ENCODE results near the gene ADGRD2. TPM values are rescaled to one million over a fixed set of nuclear protein-coding genes. Genes with fewer than 3 reads are reported as not detected.

The ADGRD2 gene
- total and polyA plus RNA-seq, 9 of the 15 experiments (the other 6 are each of a cell fraction or from before 2014, with no cell fraction given) = not detected

DNA sequence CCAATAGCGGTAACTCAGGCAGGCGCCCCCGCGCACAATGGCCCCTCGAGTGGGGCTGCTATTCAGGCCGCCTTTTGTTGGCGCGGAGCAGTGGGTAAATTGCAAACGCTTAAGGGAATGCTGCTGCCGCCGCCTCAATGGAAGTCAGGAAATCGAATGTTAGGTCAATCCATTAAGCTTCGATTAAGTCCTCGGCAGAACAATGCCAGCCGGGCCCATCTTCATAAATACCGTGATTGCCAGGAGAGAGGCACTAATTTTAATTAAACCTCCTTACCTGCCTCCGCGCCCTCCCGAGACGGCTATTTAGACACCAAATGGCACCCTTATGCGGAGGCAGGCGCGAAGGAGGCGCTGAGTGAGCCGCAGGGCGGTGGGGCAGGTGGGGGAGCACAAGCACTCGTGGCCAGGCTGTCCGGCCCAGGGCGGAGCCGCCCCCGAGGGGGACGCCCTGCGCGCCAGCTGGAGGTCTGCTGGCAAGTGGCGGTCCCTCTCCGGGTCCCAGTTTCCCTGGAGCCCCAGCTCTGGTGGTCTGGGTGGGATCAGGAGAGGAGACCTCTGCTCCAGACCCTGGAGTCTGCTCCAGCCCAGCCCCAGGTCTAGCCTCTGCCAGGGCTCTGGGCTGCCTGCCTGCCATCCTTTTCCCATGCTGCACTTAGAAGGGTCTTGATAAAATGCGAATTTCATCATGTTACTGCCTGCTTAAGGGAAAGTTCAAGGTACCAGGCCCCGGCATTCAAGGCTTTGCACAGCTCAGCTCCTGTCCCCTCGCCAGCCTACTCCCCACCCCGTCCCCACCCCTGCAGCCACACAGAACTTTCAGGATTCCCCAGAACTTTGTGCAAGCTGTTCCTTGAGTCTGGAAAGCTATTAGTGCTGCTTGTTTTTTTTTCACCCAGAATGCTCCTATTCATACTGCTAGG lies 37.3 kb downstream of the ADGRD2 start (continued):
- TF ChIP-seq ILK (tag; IDR thresholded peaks at IDR 0.05; ENCODE audit: borderline replicate concordance, low read depth) = no peak

DNA sequence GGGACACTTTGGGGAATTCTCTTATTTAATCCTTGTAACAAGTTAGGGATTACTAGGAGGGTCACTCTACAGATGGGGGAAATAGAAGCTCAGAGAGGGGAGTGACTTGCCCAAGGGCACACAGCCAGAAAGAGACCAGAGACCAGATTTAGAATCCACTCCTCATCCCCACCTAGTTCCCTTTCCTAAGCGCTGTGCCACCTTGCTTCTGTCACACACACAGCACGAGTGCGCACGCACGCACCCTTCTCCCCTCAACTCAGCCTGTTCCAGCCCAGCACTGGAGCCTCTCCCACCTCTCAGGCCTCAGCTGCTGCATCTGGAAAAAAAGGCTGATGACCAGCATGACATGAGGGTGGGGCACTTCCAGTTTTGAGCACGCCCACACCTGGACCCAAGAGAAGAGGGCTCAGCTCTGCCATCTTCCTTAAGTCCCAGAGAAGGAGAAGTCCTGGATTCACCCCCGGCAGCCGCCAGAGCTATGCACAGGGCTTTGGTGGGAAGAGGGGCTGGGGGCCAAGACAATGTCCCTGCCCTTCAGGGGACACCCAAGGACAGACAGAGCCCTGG lies 38.5 kb downstream of the ADGRD2 start:
- Histone ChIP-seq H3K27me3 (ENCODE audit: control insufficient read depth in 2 of 2, insufficient read depth in 2 of 2, low read length in 2 of 2) (peaks cover 32 to 82% of the 10 kb centered on the region in 2 experiments), H2AFZ (ENCODE audit: low read depth, low read length) (no peak overlapping the region), H3K79me2 (ENCODE audit: control insufficient read depth, insufficient read depth, low read length) (no peaks in the 10 kb centered on the region), H3K9me3 (replicated peaks; ENCODE audit: control insufficient read depth, insufficient read depth, low read depth, low read length) (no peaks in the 10 kb centered on the region), H3K9ac (ENCODE audit: insufficient read depth in 1 of 2, low read depth in 2 of 2, low read length in 2 of 2) (no peak overlapping the region), H3K4me1 (replicated peaks in 1 of 2; ENCODE audit: control insufficient read depth in 2 of 2, insufficient read depth in 2 of 2, low read length in 2 of 2) (peaks cover 0 to 31% of the 10 kb centered on the region in 2 experiments; a peak in 2 of 5 replicates), H3K36me3 (ENCODE audit: control insufficient read depth, insufficient read depth, low read length) (no peaks in the 10 kb centered on the region), H3K9me1 (ENCODE audit: control insufficient read depth, insufficient read depth, low read length) (no peaks in the 10 kb centered on the region), H3K4me3 (no peak overlapping the region), H4K20me1 (replicated peaks; ENCODE audit: control insufficient read depth, insufficient read depth, low read length) (peaks cover 19% of the 10 kb centered on the region), H3K27ac (ENCODE audit: extremely low read depth, low read depth, low read length) (no peak overlapping the region), H3K4me2 (ENCODE audit: insufficient read depth, low read length) (no peak overlapping the region)
- ChIA-PET CTCF (ENCODE audit: low intra/inter-chr PET ratio) (no interaction called here), POLR2A (interaction anchor here (1.1 kb wide), 1 partner anchor 107 kb away, joined by 3 read pairs; no protein-coding TSS in a partner anchor)
- TF ChIP-seq BRD9 (IDR thresholded peaks at IDR 0.05; ENCODE audit: low read depth, partially characterized antibody) (peak; percentile 96), ZFP36 (IDR thresholded peaks at IDR 0.05; ENCODE audit: low read depth, low read length, partially characterized antibody) (peak; percentile 40), SAFB2 (IDR thresholded peaks at IDR 0.05; ENCODE audit: borderline replicate concordance, low read depth, low read length, severe bottlenecking) (no peak)
- TF ChIP-seq, protein P1, sequence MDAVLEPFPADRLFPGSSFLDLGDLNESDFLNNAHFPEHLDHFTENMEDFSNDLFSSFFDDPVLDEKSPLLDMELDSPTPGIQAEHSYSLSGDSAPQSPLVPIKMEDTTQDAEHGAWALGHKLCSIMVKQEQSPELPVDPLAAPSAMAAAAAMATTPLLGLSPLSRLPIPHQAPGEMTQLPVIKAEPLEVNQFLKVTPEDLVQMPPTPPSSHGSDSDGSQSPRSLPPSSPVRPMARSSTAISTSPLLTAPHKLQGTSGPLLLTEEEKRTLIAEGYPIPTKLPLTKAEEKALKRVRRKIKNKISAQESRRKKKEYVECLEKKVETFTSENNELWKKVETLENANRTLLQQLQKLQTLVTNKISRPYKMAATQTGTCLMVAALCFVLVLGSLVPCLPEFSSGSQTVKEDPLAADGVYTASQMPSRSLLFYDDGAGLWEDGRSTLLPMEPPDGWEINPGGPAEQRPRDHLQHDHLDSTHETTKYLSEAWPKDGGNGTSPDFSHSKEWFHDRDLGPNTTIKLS (IDR thresholded peaks at IDR 0.05; ENCODE audit: borderline replicate concordance, low read depth) = no peak
- in situ Hi-C loops (cut with MboI) (no loop called here), intact Hi-C loops (cut with micrococcal nuclease) (no loop called here)
- no TSS peak for BruUV-seq (replicated peaks)
- DNase-seq (ENCODE audit: extremely low read depth in 1 of 4, low spot score in 3 of 4) = no peak
- no peak for FAIRE-seq
- ATAC-seq = no peak
- 31% methylated on average over 8 of the region's 8 CpGs for WGBS (ENCODE audit: insufficient coverage, low coverage, missing lambda C conversion rate)

Data from K562 (cell line).